NCI-H1417 (cell line): ENCODE results near the gene NPY1R.

Experiments
- DNase-seq, 3 experiments: peaks; one replicate each; lab custom pipeline; 2025; lab: John Stamatoyannopoulos, UW

NPY1R gene

GRCh38 chr4:163279713-163280112 lies 52.7 kb downstream of the NPY1R start:
- peak in 1 of 3 experiments; percentile 10 for DNase-seq

GRCh38 chr4:163274861-163275260 lies 57.5 kb downstream of the NPY1R start:
- no peak for DNase-seq
